Neuronal stem cell (in vitro differentiated cells): ENCODE results near the gene C1QTNF4.

Source experiments
- DNase-seq: peaks from one replicate; pipeline ENCODE4 v3.0.0-alpha.2; 2013; ENCODE audit warnings: low spot score
- H2AFZ ChIP-seq: one replicate; pipeline ENCODE4 v1.6.1; 2013; ENCODE audit warnings: mild to moderate bottlenecking, low read length, inconsistent platforms
- H2AK5ac ChIP-seq: 2 replicates; pipeline ENCODE4 v1.6.1; 2013; ENCODE audit warnings: low read depth, mild to moderate bottlenecking, inconsistent platforms, low read length, moderate library complexity, mixed read lengths
- H2BK120ac ChIP-seq: 2 replicates; pipeline ENCODE4 v1.6.1; 2013; ENCODE audit warnings: low read depth, mild to moderate bottlenecking, inconsistent platforms, low read length, moderate library complexity, mixed read lengths
- H2BK12ac ChIP-seq: one replicate; pipeline ENCODE4 v1.6.1; 2013; ENCODE audit warnings: low read length, inconsistent platforms
- H2BK15ac ChIP-seq: 2 replicates; pipeline ENCODE4 v1.6.1; 2013; ENCODE audit warnings: mild to moderate bottlenecking, low read length, inconsistent platforms, mixed read lengths
- H2BK5ac ChIP-seq: one replicate; pipeline ENCODE4 v1.6.1; 2013; ENCODE audit warnings: inconsistent platforms, mild to moderate bottlenecking, low read length, moderate library complexity
- H3K14ac ChIP-seq: one replicate; pipeline ENCODE4 v1.6.1; 2013; ENCODE audit warnings: low read length, inconsistent platforms
- H3K18ac ChIP-seq: 2 replicates; pipeline ENCODE4 v1.6.1; 2013; ENCODE audit warnings: low read length, inconsistent platforms
- H3K23ac ChIP-seq: 2 replicates; pipeline ENCODE4 v1.6.1; 2013; ENCODE audit warnings: low read depth, mild to moderate bottlenecking, mixed read lengths, low read length, inconsistent platforms; ENCODE audit not compliant: poor library complexity
- H3K27ac ChIP-seq: replicated peaks from 3 replicates; pipeline ENCODE4 v1.5.1; 2013; ENCODE audit warnings: low read length, inconsistent platforms
- H3K27me3 ChIP-seq, 3 experiments: 2 replicates each; pipeline ENCODE4 v1.6.1; 2013; ENCODE audit warnings: low read length in 3 of 3, mild to moderate bottlenecking in 2 of 3, inconsistent platforms in 1 of 3, low read depth in 1 of 3, mixed read lengths in 1 of 3, moderate library complexity in 1 of 3; ENCODE audit not compliant: control insufficient read depth in 3 of 3, insufficient read depth in 3 of 3
- H3K36me3 ChIP-seq, 2 donors: replicated peaks in 1 of 2; 2 replicates each; pipeline ENCODE4 v1.6.1; 2013; ENCODE audit warnings: low read length in 2 of 2; ENCODE audit not compliant: control insufficient read depth in 2 of 2, insufficient read depth in 2 of 2
- H3K4ac ChIP-seq: 2 replicates; pipeline ENCODE4 v1.6.1; 2013; ENCODE audit warnings: inconsistent platforms, mild to moderate bottlenecking, low read length, moderate library complexity
- H3K4me1 ChIP-seq, 2 donors: 1 replicate in 1 of 2; 2 replicates in 1 of 2; pipeline ENCODE4 v1.6.1; 2013; ENCODE audit warnings: low read length in 2 of 2, low read depth in 1 of 2; ENCODE audit not compliant: control insufficient read depth in 2 of 2, insufficient read depth in 1 of 2
- H3K4me2 ChIP-seq: one replicate; pipeline ENCODE4 v1.6.1; 2013; ENCODE audit warnings: mild to moderate bottlenecking, low read length, inconsistent platforms; ENCODE audit not compliant: insufficient read depth, poor library complexity, severe bottlenecking
- H3K4me3 ChIP-seq, 2 donors: 2 replicates each; pipeline ENCODE4 v1.5.1; 2013; ENCODE audit warnings: low read length in 2 of 2, mild to moderate bottlenecking in 2 of 2, inconsistent platforms in 1 of 2, moderate library complexity in 1 of 2
- H3K79me1 ChIP-seq: one replicate; pipeline ENCODE4 v1.6.1; 2013; ENCODE audit warnings: low read depth, mild to moderate bottlenecking, inconsistent platforms, low read length, moderate library complexity
- H3K9ac ChIP-seq: one replicate; pipeline ENCODE4 v1.6.1; 2013; ENCODE audit warnings: mild to moderate bottlenecking, low read depth, low read length, inconsistent platforms; ENCODE audit not compliant: poor library complexity
- H3K9me3 ChIP-seq, 2 donors: replicated peaks in 1 of 2; 2 replicates each; pipeline versions ENCODE3 to v1.6.1; 2013; ENCODE audit warnings: low read length in 2 of 2, mild to moderate bottlenecking in 2 of 2, inconsistent platforms in 1 of 2, low read depth in 1 of 2, mixed read lengths in 1 of 2, moderate library complexity in 1 of 2; ENCODE audit not compliant: control insufficient read depth in 2 of 2, insufficient read depth in 1 of 2
- H4K8ac ChIP-seq: one replicate; pipeline ENCODE4 v1.6.1; 2013; ENCODE audit warnings: low read depth, mild to moderate bottlenecking, inconsistent platforms, low read length, moderate library complexity
- H4K91ac ChIP-seq: one replicate; pipeline ENCODE4 v1.6.1; 2013; ENCODE audit warnings: low read length, low read depth, mild to moderate bottlenecking, inconsistent platforms; ENCODE audit not compliant: poor library complexity
- WGBS, 2 donors: extraction: QIAGEN DNeasy Blood & Tissue Kit; methylation state at CpG; one replicate each; pipeline ENCODE4 v1.1.7; 2013; ENCODE audit warnings: missing lambda C conversion rate in 2 of 2, mixed read lengths in 1 of 2; ENCODE audit not compliant: insufficient read length in 2 of 2, insufficient replicate concordance in 1 of 2; ENCODE audit errors: extremely low coverage in 2 of 2; 5-methylcytosine and 5-hydroxymethylcytosine counted together

C1QTNF4 gene

DNA sequence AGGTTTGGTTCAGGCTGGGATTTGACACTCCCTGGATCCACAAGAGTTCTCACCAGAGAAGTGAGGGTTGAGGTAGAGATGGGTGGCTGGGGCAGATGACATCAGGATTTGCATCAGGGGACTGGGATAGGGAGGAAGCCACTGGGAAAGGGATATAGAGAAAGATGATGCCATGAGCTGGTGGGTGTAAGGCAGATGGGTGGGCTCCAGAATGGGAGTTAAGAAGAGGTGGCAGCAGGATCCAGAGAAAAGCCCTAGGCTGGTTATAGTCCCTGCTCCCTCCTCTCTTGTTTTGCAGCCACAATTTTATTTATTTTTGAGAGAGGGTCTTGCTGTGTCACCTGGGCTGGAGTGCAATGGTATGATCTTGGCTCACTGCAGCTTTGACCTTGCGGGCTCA lies 1.8 kb upstream of the C1QTNF4 start:
- Histone ChIP-seq H3K4me1 (peaks cover 12 to 29% of the 10 kb centered on the region in 2 donors), H2BK120ac (no peak overlapping the region), H3K4me3 (no peak overlapping the region), H2BK15ac (no peak overlapping the region), H3K18ac (no peak overlapping the region), H3K36me3 (no peaks in the 10 kb centered on the region), H3K9ac (no peak overlapping the region), H3K4ac (no peak overlapping the region), H2BK5ac (no peak overlapping the region), H4K91ac (no peak overlapping the region), H3K27ac (no peak overlapping the region), H3K14ac (no peak overlapping the region), H2BK12ac (no peak overlapping the region), H2AK5ac (no peak overlapping the region), H3K27me3 (peaks cover 0 to 21% (median 3%) of the 10 kb centered on the region in 3 experiments), H4K8ac (no peak overlapping the region), H3K23ac (no peak overlapping the region), H3K9me3 (no peaks in the 10 kb centered on the region), H3K79me1 (no peaks in the 10 kb centered on the region), H2AFZ (no peak overlapping the region), H3K4me2 (no peak overlapping the region)
- WGBS, 2 donors: no CpG with 5 or more reads among the region's 1 CpG
- no peak for DNase-seq

DNA sequence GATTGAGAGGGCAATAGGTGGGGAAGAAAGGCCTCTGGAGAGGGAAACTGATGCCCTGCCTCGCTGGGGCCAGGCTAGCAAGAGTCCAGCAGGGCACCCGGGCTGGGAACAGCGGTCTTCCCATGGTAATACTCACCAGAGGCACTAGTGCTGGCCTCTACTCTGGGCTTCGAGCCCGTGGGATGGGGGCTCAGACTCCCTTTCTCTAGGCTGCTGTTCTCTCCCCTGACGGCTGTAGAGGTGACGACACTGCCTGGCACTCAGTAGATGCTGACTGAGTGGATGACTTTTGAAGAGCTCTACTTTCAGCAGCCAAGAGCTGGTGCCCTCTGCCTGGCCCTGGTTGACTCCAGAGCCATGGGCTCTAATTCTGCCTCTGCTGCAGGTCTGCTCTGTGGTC lies 818 bp upstream of the C1QTNF4 start:
- H3K36me3 ChIP-seq: no peaks in the 10 kb centered on the region
- peak overlapping the region; percentile 33 for H2BK12ac ChIP-seq
- H3K4me2 ChIP-seq: no peak overlapping the region
- peak overlapping the region; percentile 95 for H2AFZ ChIP-seq
- H3K4me3 ChIP-seq: peak overlapping the region in 1 of 2 donors; percentile 57
- H2BK5ac ChIP-seq: no peak overlapping the region
- no peak overlapping the region for H3K9ac ChIP-seq
- peak overlapping the region; percentile 39 for H3K23ac ChIP-seq
- no peaks in the 10 kb centered on the region for H3K9me3 ChIP-seq
- H4K8ac ChIP-seq: no peak overlapping the region
- H3K79me1 ChIP-seq: no peaks in the 10 kb centered on the region
- DNase-seq: no peak
- peaks cover 12 to 27% of the 10 kb centered on the region in 2 donors for H3K4me1 ChIP-seq
- no CpG with 5 or more reads among the region's 7 CpGs for WGBS, 2 donors
- no peak overlapping the region for H2BK15ac ChIP-seq
- peaks cover 0 to 21% (median 3%) of the 10 kb centered on the region in 3 experiments for H3K27me3 ChIP-seq
- no peak overlapping the region for H3K4ac ChIP-seq
- H3K14ac ChIP-seq: no peak overlapping the region
- peak overlapping the region; percentile 56 for H2BK120ac ChIP-seq
- H2AK5ac ChIP-seq: peak overlapping the region; percentile 59
- H4K91ac ChIP-seq: no peak overlapping the region
- peak overlapping the region; percentile 80 for H3K18ac ChIP-seq
- H3K27ac ChIP-seq: no peak overlapping the region

DNA sequence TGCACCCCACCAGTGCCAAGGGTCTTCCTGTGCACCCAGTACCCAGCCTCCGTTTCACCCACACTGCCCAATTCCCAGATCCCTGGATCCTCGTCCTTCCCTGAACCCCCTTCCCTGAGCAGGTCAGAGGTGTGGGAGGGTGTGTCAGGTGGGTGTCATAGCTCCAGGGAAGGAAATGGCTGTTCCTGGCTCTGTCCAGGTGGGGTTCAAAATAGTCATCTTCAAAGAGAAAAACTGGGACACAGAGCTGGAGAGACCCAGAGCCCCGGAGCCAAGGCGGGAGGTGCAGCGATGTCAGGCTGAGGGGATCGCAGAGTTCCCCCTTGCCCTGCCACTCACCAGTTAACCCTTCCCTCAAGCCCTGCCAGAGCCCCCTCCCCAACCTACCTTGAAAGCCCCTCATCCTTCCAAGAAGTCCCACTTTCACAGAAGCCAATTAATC lies 698 bp downstream of the C1QTNF4 start:
- no peak for DNase-seq
- H3K9ac ChIP-seq: peak overlapping the region; percentile 68

DNA sequence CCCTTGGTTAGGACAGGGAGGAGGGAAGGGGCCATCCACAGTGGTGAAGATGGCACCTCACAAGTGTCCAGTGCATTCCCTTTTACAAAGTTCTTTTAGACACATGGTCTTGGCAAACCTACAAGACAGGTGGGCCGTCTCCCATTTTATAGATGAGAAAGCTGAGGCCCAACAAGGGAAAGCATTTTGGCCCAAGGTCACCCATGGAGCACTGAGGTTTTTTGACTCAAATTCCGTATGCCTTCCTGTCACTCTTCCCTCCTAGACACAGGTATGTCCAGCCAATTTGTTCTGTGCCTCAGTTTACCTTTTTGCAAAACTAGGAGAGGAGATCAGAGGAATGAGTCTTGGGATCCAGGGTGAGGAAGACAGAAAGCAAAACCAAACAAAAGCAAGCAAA lies 1.2 kb downstream of the C1QTNF4 start:
- no peak overlapping the region for H3K4me3 ChIP-seq
- H3K18ac ChIP-seq: no peak overlapping the region
- no peak overlapping the region for H2AK5ac ChIP-seq
- no peak overlapping the region for H3K4ac ChIP-seq
- no peak overlapping the region for H2BK15ac ChIP-seq
- no peak overlapping the region for H2BK5ac ChIP-seq
- H3K23ac ChIP-seq: no peak overlapping the region
- no peak overlapping the region for H3K27ac ChIP-seq
- H2BK12ac ChIP-seq: no peak overlapping the region
- peaks cover 2% of the 10 kb centered on the region for H3K79me1 ChIP-seq
- H2AFZ ChIP-seq: no peak overlapping the region
- no peak for DNase-seq
- peaks cover 11 to 26% of the 10 kb centered on the region in 2 donors for H3K4me1 ChIP-seq
- no peak overlapping the region for H3K14ac ChIP-seq
- no peak overlapping the region for H4K91ac ChIP-seq
- H3K27me3 ChIP-seq: peaks cover 0 to 21% (median 3%) of the 10 kb centered on the region in 3 experiments
- no peaks in the 10 kb centered on the region for H3K9me3 ChIP-seq
- no CpG with 5 or more reads among the region's 2 CpGs for WGBS, 2 donors
- H3K4me2 ChIP-seq: no peak overlapping the region
- H3K9ac ChIP-seq: no peak overlapping the region
- H3K36me3 ChIP-seq: no peaks in the 10 kb centered on the region
- H2BK120ac ChIP-seq: no peak overlapping the region
- no peak overlapping the region for H4K8ac ChIP-seq

More for the DNA sequence above, 698 bp downstream of the C1QTNF4 start:
- H3K27ac ChIP-seq: no peak overlapping the region
- peak overlapping the region; percentile 97 for H3K4me2 ChIP-seq
- no peak overlapping the region for H4K91ac ChIP-seq
- no peak overlapping the region for H3K23ac ChIP-seq
- no peak overlapping the region for H2BK5ac ChIP-seq
- peaks cover 2% of the 10 kb centered on the region for H3K79me1 ChIP-seq
- no peak overlapping the region for H2BK12ac ChIP-seq
- H3K18ac ChIP-seq: peak overlapping the region; percentile 98
- H2AFZ ChIP-seq: peak overlapping the region; percentile 95
- H3K9me3 ChIP-seq: no peaks in the 10 kb centered on the region
- WGBS, 2 donors: no CpG with 5 or more reads among the region's 6 CpGs
- peaks cover 0 to 21% (median 3%) of the 10 kb centered on the region in 3 experiments for H3K27me3 ChIP-seq
- peak overlapping the region; percentile 57 to 81 for H3K4me3 ChIP-seq
- H3K36me3 ChIP-seq: no peaks in the 10 kb centered on the region
- no peak overlapping the region for H2BK120ac ChIP-seq
- no peak overlapping the region for H2AK5ac ChIP-seq
- H2BK15ac ChIP-seq: peak overlapping the region; percentile 67
- peak overlapping the region; percentile 25 for H3K14ac ChIP-seq
- no peak overlapping the region for H3K4ac ChIP-seq
- peaks cover 10 to 24% of the 10 kb centered on the region in 2 donors for H3K4me1 ChIP-seq
- no peak overlapping the region for H4K8ac ChIP-seq
